Common myeloid progenitor, CD34-positive (primary cell): ENCODE data around the gene CCDC106.

ENCODE experiments used
- CTCF ChIA-PET: fragments of 350-600 bp; sonication (Branson Sonifier 250); formaldehyde crosslinking; loops from one replicate; lab custom pipeline; 2021; ENCODE audit warnings: antibody characterized with exemption; lab: Charles Lee
- POLR2A ChIA-PET: fragments of 350-600 bp; sonication (Branson Sonifier 250); formaldehyde crosslinking; loops from one replicate; lab custom pipeline; 2021; ENCODE audit warnings: antibody characterized with exemption; lab: Charles Lee
- DNase-seq, 3 donors: peaks; one replicate each; pipeline versions ENCODE4 v3.0.0 to v3.0.0-alpha.2; 2013
- H3K27ac ChIP-seq, 2 experiments: 1 replicate in 1 of 2; 2 replicates in 1 of 2; pipeline ENCODE4 v1.7.0; 2013; ENCODE audit warnings: inconsistent platforms in 2 of 2, low read length in 2 of 2, mild to moderate bottlenecking in 2 of 2, low read depth in 1 of 2, moderate library complexity in 1 of 2; ENCODE audit not compliant: severe bottlenecking in 2 of 2, insufficient read depth in 1 of 2, poor library complexity in 1 of 2
- H3K27me3 ChIP-seq, 5 experiments: replicated peaks in 2 of 5; 1 replicate in 3 of 5; 2 replicates in 2 of 5; pipeline versions ENCODE4 v1.6.1 to v1.7.0; 2013; ENCODE audit warnings: low read length in 4 of 5, mild to moderate bottlenecking in 2 of 5, moderate library complexity in 2 of 5, inconsistent platforms in 1 of 5; ENCODE audit not compliant: insufficient read depth in 5 of 5, control insufficient read depth in 4 of 5
- H3K36me3 ChIP-seq, 4 experiments: 1 replicate in 2 of 4; 2 replicates in 2 of 4; pipeline versions ENCODE4 v1.6.1 to v1.7.0; 2013; ENCODE audit warnings: low read length in 3 of 4, control low read depth in 1 of 4, mild to moderate bottlenecking in 1 of 4; ENCODE audit not compliant: control insufficient read depth in 4 of 4, insufficient read depth in 4 of 4
- H3K4me1 ChIP-seq, 4 experiments: 1 replicate in 3 of 4; 2 replicates in 1 of 4; pipeline versions ENCODE4 v1.6.1 to v1.7.1; 2013; ENCODE audit warnings: low read length in 3 of 4, mild to moderate bottlenecking in 3 of 4, control low read depth in 1 of 4, inconsistent platforms in 1 of 4, moderate library complexity in 1 of 4; ENCODE audit not compliant: control insufficient read depth in 4 of 4, insufficient read depth in 4 of 4; ENCODE audit errors: control extremely low read depth in 1 of 4
- H3K4me3 ChIP-seq, 7 experiments: 1 replicate in 4 of 7; 2 replicates in 3 of 7; pipeline versions ENCODE4 v1.5.1 to v1.7.0; 2013; ENCODE audit warnings: mild to moderate bottlenecking in 7 of 7, low read length in 6 of 7, moderate library complexity in 6 of 7, inconsistent platforms in 2 of 7, low read depth in 2 of 7, control low read depth in 1 of 7; ENCODE audit not compliant: insufficient read depth in 4 of 7, control insufficient read depth in 1 of 7; ENCODE audit errors: extremely low read depth in 1 of 7
- H3K9me3 ChIP-seq, 5 experiments: 1 replicate in 4 of 5; 2 replicates in 1 of 5; pipeline versions ENCODE4 v1.6.1 to v1.7.1; 2013; ENCODE audit warnings: low read length in 4 of 5, mild to moderate bottlenecking in 2 of 5, inconsistent platforms in 1 of 5, low read depth in 1 of 5, moderate library complexity in 1 of 5; ENCODE audit not compliant: control insufficient read depth in 4 of 5, insufficient read depth in 2 of 5; ENCODE audit errors: control extremely low read depth in 1 of 5
- WGBS: methylation state at CpG from one replicate; pipeline ENCODE4 v1.1.5; 2013; ENCODE audit not compliant: insufficient coverage; 5-methylcytosine and 5-hydroxymethylcytosine counted together

The CCDC106 gene

GRCh38 chr19:55667511-55667910, 19.5 kb downstream of the CCDC106 start:
- H3K4me3 ChIP-seq: no peak overlapping the region
- H3K36me3 ChIP-seq: peaks cover 22 to 90% (median 66%) of the 10 kb centered on the region in 4 experiments
- CTCF ChIA-PET: interaction anchor here (1.0 to 1.8 kb wide), 2 partner anchors 9 to 35 kb away, joined by 3 to 4 read pairs; no protein-coding TSS in a partner anchor
- no peaks in the 10 kb centered on the region for H3K9me3 ChIP-seq
- peaks cover 0 to 1% (median 0%) of the 10 kb centered on the region in 4 experiments for H3K4me1 ChIP-seq
- no peak for DNase-seq
- POLR2A ChIA-PET: no interaction called here
- H3K27ac ChIP-seq: no peak overlapping the region
- WGBS: 98% methylated on average over 12 of the region's 12 CpGs
- no peaks in the 10 kb centered on the region for H3K27me3 ChIP-seq

GRCh38 chr19:55667958-55668357, 19.9 kb downstream of the CCDC106 start:
- WGBS: 94% methylated on average over 11 of the region's 11 CpGs
- H3K9me3 ChIP-seq: no peaks in the 10 kb centered on the region
- DNase-seq: no peak
- ChIA-PET CTCF (interaction anchor here (1.0 to 1.8 kb wide), 2 partner anchors 10 to 35 kb away, joined by 3 to 4 read pairs; no protein-coding TSS in a partner anchor), POLR2A (interaction anchor here (0.6 kb wide), 1 partner anchor 42 kb away, joined by 3 read pairs; no protein-coding TSS in a partner anchor)
- no peak overlapping the region for H3K27ac ChIP-seq
- no peak overlapping the region for H3K4me3 ChIP-seq
- H3K27me3 ChIP-seq: no peaks in the 10 kb centered on the region
- peaks cover 0 to 1% (median 0%) of the 10 kb centered on the region in 4 experiments for H3K4me1 ChIP-seq
- peaks cover 22 to 87% (median 62%) of the 10 kb centered on the region in 4 experiments for H3K36me3 ChIP-seq

DNA sequence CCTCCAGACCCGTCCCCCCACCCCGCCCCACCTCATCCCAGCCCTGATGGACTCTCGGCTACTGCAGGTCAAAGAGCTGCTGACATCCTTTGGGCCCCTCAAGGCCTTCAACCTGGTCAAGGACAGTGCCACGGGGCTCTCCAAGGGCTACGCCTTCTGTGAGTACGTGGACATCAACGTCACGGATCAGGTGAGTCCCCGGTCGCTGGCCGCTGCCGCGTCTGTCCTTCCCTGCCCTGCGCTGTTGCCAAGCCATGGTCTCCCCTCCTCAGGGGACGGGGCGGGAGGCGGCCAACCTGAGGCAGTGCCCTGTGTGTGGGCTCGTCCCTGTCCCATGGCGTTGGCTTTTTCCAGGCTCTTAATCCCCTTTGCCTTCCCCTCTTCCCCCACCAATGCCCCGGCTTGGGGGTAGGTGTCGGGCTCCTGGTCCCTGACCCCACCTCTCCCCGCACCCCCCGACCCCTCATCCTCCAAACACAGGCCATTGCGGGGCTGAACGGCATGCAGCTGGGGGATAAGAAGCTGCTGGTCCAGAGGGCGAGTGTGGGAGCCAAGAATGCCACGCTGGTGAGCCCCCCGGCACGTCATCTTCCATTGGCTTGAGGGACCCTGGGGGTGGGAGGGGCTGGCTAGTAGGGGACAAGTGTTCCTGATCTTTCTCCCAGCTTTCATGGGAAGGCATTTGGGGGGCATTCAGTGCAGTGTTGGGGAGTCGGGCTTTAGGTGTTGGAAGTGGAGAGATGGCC, 20.8 kb downstream of the CCDC106 start:
- H3K9me3 ChIP-seq: no peaks in the 10 kb centered on the region
- ChIA-PET CTCF (interaction anchor here (0.8 to 1.8 kb wide), 2 partner anchors 14 to 36 kb away, joined by 3 to 4 read pairs; no protein-coding TSS in a partner anchor), POLR2A (no interaction called here)
- DNase-seq: no peak
- H3K4me3 ChIP-seq: no peak overlapping the region
- H3K27ac ChIP-seq: no peak overlapping the region
- no peaks in the 10 kb centered on the region for H3K27me3 ChIP-seq
- peaks cover 14 to 83% (median 57%) of the 10 kb centered on the region in 4 experiments for H3K36me3 ChIP-seq
- H3K4me1 ChIP-seq: peaks cover 0 to 4% (median 0%) of the 10 kb centered on the region in 4 experiments
- 95% methylated on average over 20 of the region's 30 CpGs for WGBS

GRCh38 chr19:55669418-55670279, 21.6 kb downstream of the CCDC106 start:
- Histone ChIP-seq H3K36me3 (peaks cover 9 to 79% (median 50%) of the 10 kb centered on the region in 4 experiments), H3K27ac (no peak overlapping the region), H3K4me1 (peaks cover 0 to 9% (median 5%) of the 10 kb centered on the region in 4 experiments), H3K27me3 (no peaks in the 10 kb centered on the region), H3K9me3 (no peaks in the 10 kb centered on the region), H3K4me3 (no peak overlapping the region)
- 91% methylated on average over 32 of the region's 43 CpGs for WGBS
- POLR2A ChIA-PET: no interaction called here
- no peak for DNase-seq
- CTCF ChIA-PET: interaction anchor here (1.3 to 3.0 kb wide), 2 partner anchors 12 to 15 kb away, joined by 3 to 18 read pairs; no protein-coding TSS in a partner anchor

- H3K36me3 ChIP-seq: peaks cover 9 to 74% (median 47%) of the 10 kb centered on the region in 4 experiments
- WGBS: 95% methylated on average over 23 of the region's 23 CpGs
- H3K4me1 ChIP-seq: peaks cover 0 to 13% (median 7%) of the 10 kb centered on the region in 4 experiments
- DNase-seq: no peak
- no peaks in the 10 kb centered on the region for H3K27me3 ChIP-seq
- POLR2A ChIA-PET: no interaction called here
- H3K27ac ChIP-seq: no peak overlapping the region
- no peak overlapping the region for H3K4me3 ChIP-seq
- no peaks in the 10 kb centered on the region for H3K9me3 ChIP-seq
- CTCF ChIA-PET: interaction anchor here (1.2 to 3.0 kb wide), 5 partner anchors 13 to 40 kb away, joined by 3 to 20 read pairs (median 4); partner anchors contain the start of gene ZNF581
These were observed 22.5 kb downstream of the CCDC106 start for GRCh38 chr19:55670280-55671053.

- ChIA-PET POLR2A (interaction anchor here (0.9 kb wide), 1 partner anchor 14 kb away, joined by 3 read pairs; no protein-coding TSS in a partner anchor), CTCF (interaction anchor here (1.0 to 3.0 kb wide), 6 partner anchors 11 to 46 kb away, joined by 3 to 20 read pairs (median 4); partner anchors contain the start of gene ZNF581)
- WGBS: 93% methylated on average over 2 of the region's 2 CpGs
- H3K9me3 ChIP-seq: no peaks in the 10 kb centered on the region
- peaks cover 9 to 70% (median 45%) of the 10 kb centered on the region in 4 experiments for H3K36me3 ChIP-seq
- no peak overlapping the region for H3K27ac ChIP-seq
- peaks cover 2 to 18% (median 12%) of the 10 kb centered on the region in 4 experiments for H3K4me1 ChIP-seq
- H3K27me3 ChIP-seq: no peaks in the 10 kb centered on the region
- no peak overlapping the region for H3K4me3 ChIP-seq
- DNase-seq: no peak
These were observed 23.0 kb downstream of the CCDC106 start for GRCh38 chr19:55671054-55671378.
